ENCODE results near the gene VSIG8.

- TF ChIP-seq POLR2AphosphoS5 (IDR thresholded peaks at IDR 0.05; ENCODE audit: borderline replicate concordance, low read depth, low read length) (no peak), FOXP2 (optimal IDR thresholded peaks at IDR 0.05; ENCODE audit: control extremely low read depth, extremely low read length, insufficient read depth) (no peak), EZH2 (IDR thresholded peaks at IDR 0.05) (no peak)
Measured at GRCh38 chr1:159815926-159816325, 46.5 kb downstream of the VSIG8 start.

All from SK-N-MC (cell line).